OCI-LY3 (cell line): ENCODE measurements around the gene ADGRL1.
A peak's percentile ranks its signal among the peaks of the same experiment; 100 is the strongest.
"Not testable (repeated sequence)": the region's sequence is repeated elsewhere in the genome, so short reads cannot be mapped to it uniquely, and the experiment has no call there.

Experiments
- H2AFZ ChIP-seq: fragments of 200-600, 300-600 bp; shearing (Covaris generic); 2 replicates; pipeline ENCODE4 v1.6.0; 2014; ENCODE audit warnings: antibody characterized with exemption, low read depth, low read length
- H3K27ac ChIP-seq: fragments of 200-600, 300-600 bp; sonication (generic); 2 replicates; pipeline ENCODE4 v1.5.1; 2014; ENCODE audit warnings: mild to moderate bottlenecking, low read length, moderate library complexity, mixed read lengths
- H3K27me3 ChIP-seq: fragments of 200-600, 300-600 bp; sonication (generic); 2 replicates; pipeline ENCODE4 v1.6.1; 2014; ENCODE audit warnings: low read depth, low read length, mixed read lengths
- H3K36me3 ChIP-seq: fragments of 200-600, 300-600 bp; sonication (generic); replicated peaks from 2 replicates; pipeline ENCODE3; 2014; ENCODE audit warnings: low read depth, low read length, mixed read lengths
- H3K4me1 ChIP-seq: fragments of 300-600, 200-600 bp; sonication (generic); 2 replicates; pipeline ENCODE4 v1.6.1; 2014; ENCODE audit warnings: low read length, mixed read lengths
- H3K4me2 ChIP-seq: fragments of 200-600, 300-600 bp; sonication (generic); 2 replicates; pipeline ENCODE4 v1.6.1; 2014; ENCODE audit warnings: low read length, mixed read lengths
- H3K4me3 ChIP-seq: fragments of 300-600, 200-600 bp; sonication (generic); 2 replicates; pipeline ENCODE4 v1.5.1; 2014; ENCODE audit warnings: antibody characterized with exemption, mild to moderate bottlenecking, low read length, moderate library complexity
- H3K79me2 ChIP-seq: fragments of 300-600, 200-600 bp; shearing (Covaris generic); 2 replicates; pipeline ENCODE4 v1.6.1; 2014; ENCODE audit warnings: mild to moderate bottlenecking, low read length, mixed read lengths
- H3K9ac ChIP-seq: fragments of 300-600, 200-600 bp; shearing (Covaris generic); 2 replicates; pipeline ENCODE4 v1.6.0; 2014; ENCODE audit warnings: mild to moderate bottlenecking, low read length, moderate library complexity
- H3K9me3 ChIP-seq: fragments of 200-600, 300-600 bp; shearing (Covaris generic); 2 replicates; pipeline ENCODE4 v1.6.1; 2014; ENCODE audit warnings: low read length, mixed read lengths; ENCODE audit not compliant: insufficient read depth
- H4K20me1 ChIP-seq: fragments of 200-600, 300-600 bp; sonication (generic); 2 replicates; pipeline ENCODE4 v1.6.1; 2016; ENCODE audit warnings: low read length, mixed read lengths; ENCODE audit not compliant: insufficient read depth

ADGRL1 gene

GRCh38 chr19:14207796-14208195 is 1.8 kb upstream of the ADGRL1 start:
- H4K20me1 ChIP-seq, H3K27me3 ChIP-seq, H3K9me3 ChIP-seq, H3K36me3 ChIP-seq, H3K27ac ChIP-seq, H3K4me1 ChIP-seq, H3K79me2 ChIP-seq: not testable (repeated sequence)
- Histone ChIP-seq H3K4me3 (peak overlapping the region; percentile 79), H3K4me2 (peak overlapping the region; percentile 63), H2AFZ (peak overlapping the region; percentile 77), H3K9ac (0 out of 2 replicates have a peak overlapping the region, but pooled peaks have one; percentile 81)

GRCh38 chr19:14206737-14207726 is 1.1 kb upstream of the ADGRL1 start:
- H3K9me3 ChIP-seq, H3K4me1 ChIP-seq, H3K36me3 ChIP-seq, H3K27me3 ChIP-seq, H3K79me2 ChIP-seq, H4K20me1 ChIP-seq: not testable (repeated sequence)
- peak overlapping the region; percentile 59 for H3K27ac ChIP-seq
- H3K4me3 ChIP-seq = peak overlapping the region; percentile 79
- peak overlapping the region; percentile 77 for H2AFZ ChIP-seq
- H3K9ac ChIP-seq = peak overlapping the region; percentile 81
- peak overlapping the region; percentile 63 for H3K4me2 ChIP-seq

- not testable (repeated sequence) for H3K9me3 ChIP-seq, H3K4me2 ChIP-seq, H3K4me1 ChIP-seq, H3K36me3 ChIP-seq, H3K27ac ChIP-seq, H3K4me3 ChIP-seq, H3K27me3 ChIP-seq, H2AFZ ChIP-seq, H3K9ac ChIP-seq, H4K20me1 ChIP-seq, H3K79me2 ChIP-seq
Observed at GRCh38 chr19:14206308-14206707, 339 bp upstream of the ADGRL1 start.

DNA sequence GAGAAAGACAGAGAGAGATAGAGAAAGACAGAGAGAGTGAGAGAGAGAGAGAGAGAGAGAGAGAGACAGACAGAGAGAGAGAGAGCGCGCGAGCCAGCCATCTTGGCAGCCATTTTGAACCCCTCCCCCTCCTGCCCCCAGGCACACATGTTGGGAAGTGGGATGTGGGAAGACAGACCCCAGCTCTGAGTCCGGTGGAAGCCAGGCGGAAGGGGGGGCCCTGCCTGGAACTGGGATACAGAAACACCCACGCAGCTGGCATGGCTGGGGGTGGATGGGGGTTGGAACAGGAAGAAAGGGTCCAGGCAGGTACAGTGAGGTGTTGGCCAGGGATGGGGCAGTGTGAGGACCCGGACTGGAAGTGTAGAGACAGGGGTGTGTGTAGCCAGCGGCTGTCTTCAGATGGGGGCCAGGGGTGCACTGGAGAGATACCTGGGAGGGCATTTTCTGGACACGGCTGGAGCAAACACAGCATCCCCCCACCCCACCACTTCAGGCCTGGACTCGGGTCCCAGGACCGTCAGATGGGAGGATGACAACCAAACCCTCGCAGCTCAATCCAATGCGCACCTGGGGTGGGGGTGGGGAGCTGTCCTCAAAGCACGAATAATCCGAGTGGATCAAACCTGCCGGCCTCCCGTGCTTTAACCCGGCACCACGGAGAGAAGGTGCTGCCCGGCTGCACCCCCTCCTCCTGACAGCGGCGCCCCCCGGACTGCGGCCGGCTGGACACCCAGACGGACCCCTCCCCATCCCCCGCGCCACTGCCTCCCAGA is 1.1 kb downstream of the ADGRL1 start:
- H4K20me1 ChIP-seq, H3K36me3 ChIP-seq, H3K27me3 ChIP-seq, H3K79me2 ChIP-seq, H3K4me3 ChIP-seq, H3K27ac ChIP-seq, H3K9ac ChIP-seq, H3K4me2 ChIP-seq, H2AFZ ChIP-seq, H3K9me3 ChIP-seq: not testable (repeated sequence)
- H3K4me1 ChIP-seq = peaks cover 14% of the 10 kb centered on the region

DNA sequence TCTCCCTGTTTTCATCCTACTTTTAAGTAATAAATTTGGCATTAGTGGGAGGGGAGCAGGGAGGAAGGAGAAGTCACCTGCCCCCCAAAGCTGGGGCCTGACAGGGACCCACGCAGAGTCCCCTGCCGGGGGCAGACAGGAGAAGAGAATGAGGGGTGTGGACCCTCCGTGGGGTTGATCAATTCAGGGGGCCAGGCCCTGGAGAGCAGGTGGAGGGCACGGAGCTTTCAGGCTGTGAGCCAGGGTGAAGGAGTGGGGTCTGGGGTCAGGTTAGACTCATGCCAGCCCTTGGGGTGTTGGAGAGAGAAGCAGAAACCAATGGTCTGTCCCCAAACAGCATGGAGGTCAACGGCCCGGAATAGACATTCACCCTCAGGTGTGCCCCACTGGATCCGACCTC is 1.8 kb downstream of the ADGRL1 start:
- H3K79me2 ChIP-seq, H3K9ac ChIP-seq, H3K9me3 ChIP-seq, H3K27me3 ChIP-seq, H3K27ac ChIP-seq, H3K36me3 ChIP-seq, H3K4me3 ChIP-seq, H2AFZ ChIP-seq, H3K4me2 ChIP-seq, H4K20me1 ChIP-seq: not testable (repeated sequence)
- peaks cover 14% of the 10 kb centered on the region for H3K4me1 ChIP-seq

DNA sequence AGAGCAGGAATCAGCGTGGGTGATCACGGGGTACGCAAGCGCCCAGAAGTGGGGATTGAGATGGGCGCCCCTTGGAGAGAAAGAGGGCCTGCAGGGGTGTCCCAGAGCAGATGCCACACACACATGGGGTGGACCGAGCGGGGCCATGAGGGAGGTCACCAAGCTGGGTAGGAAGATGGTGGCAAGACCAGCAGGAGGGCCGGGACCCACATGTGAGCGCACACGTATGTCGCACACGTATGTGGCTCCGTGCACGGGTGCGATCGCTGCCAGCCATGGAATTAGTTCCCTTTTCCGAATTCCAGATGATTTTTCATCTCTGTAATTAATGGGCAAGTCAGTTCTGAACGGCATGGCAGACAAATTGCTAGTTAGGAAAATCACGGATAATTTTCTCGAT is 2.2 kb downstream of the ADGRL1 start:
- H3K9ac ChIP-seq, H3K4me3 ChIP-seq, H2AFZ ChIP-seq, H3K4me2 ChIP-seq, H3K79me2 ChIP-seq, H3K9me3 ChIP-seq, H3K27ac ChIP-seq, H4K20me1 ChIP-seq, H3K36me3 ChIP-seq, H3K27me3 ChIP-seq: not testable (repeated sequence)
- peaks cover 15% of the 10 kb centered on the region for H3K4me1 ChIP-seq
